Left ventricle myocardium inferior (tissue), 1 donor: ENCODE data around the gene IAH1. TPM values are rescaled to one million over a fixed set of nuclear protein-coding genes. Genes with fewer than 3 reads are reported as not detected.
A peak's percentile ranks its signal among the peaks of the same experiment; 100 is the strongest.

Experiments
- DNase-seq: peaks from one replicate; pipeline ENCODE4 v3.0.0-alpha.2; 2020
- H3K27ac ChIP-seq: fragments of 200-600 bp; replicated peaks from 2 replicates; pipeline ENCODE4 v1.8.0; 2021
- H3K27me3 ChIP-seq: fragments of 200-600 bp; 2 replicates; pipeline ENCODE4 v1.8.0; 2021; ENCODE audit warnings: low read depth
- H3K36me3 ChIP-seq: fragments of 200-600 bp; 2 replicates; pipeline ENCODE4 v1.8.0; 2021
- H3K4me1 ChIP-seq: fragments of 200-600 bp; 2 replicates; pipeline ENCODE4 v1.8.0; 2021
- H3K4me3 ChIP-seq: fragments of 200-600 bp; 2 replicates; pipeline ENCODE4 v1.8.0; 2021; ENCODE audit warnings: mild to moderate bottlenecking, moderate library complexity
- H3K9me3 ChIP-seq: fragments of 200-600 bp; replicated peaks from 2 replicates; pipeline ENCODE4 v1.8.0; 2021
- intact Hi-C: fragments of 100-400 bp; cut with micrococcal nuclease; formaldehyde crosslinking; loops from one replicate; pipeline ENCODE4 v1.11.0; 2022
- total RNA-seq: library from RNA; stranded (reverse); fragmentation: NEBNext Ultra II Directional; extraction: Animal tissue kit (Norgen Biotek cat#: 25700); gene quantifications from one replicate; pipeline ENCODE4 v1.2.1, GENCODE V29; 2021
- TF ChIP-seq, protein P1 (sequence below): fragments of 200-600 bp; IDR thresholded peaks from 2 replicates; pipeline ENCODE4 v1.8.0; 2021; ENCODE audit warnings: antibody characterized with exemption, mild to moderate bottlenecking, borderline replicate concordance
- donor health status: DM: no; HTN: yes; CAD: no; lungs with severe emphysema.

Gene IAH1
- total RNA-seq, 1 donor from 2014 or later, result 82.9 TPM

DNA sequence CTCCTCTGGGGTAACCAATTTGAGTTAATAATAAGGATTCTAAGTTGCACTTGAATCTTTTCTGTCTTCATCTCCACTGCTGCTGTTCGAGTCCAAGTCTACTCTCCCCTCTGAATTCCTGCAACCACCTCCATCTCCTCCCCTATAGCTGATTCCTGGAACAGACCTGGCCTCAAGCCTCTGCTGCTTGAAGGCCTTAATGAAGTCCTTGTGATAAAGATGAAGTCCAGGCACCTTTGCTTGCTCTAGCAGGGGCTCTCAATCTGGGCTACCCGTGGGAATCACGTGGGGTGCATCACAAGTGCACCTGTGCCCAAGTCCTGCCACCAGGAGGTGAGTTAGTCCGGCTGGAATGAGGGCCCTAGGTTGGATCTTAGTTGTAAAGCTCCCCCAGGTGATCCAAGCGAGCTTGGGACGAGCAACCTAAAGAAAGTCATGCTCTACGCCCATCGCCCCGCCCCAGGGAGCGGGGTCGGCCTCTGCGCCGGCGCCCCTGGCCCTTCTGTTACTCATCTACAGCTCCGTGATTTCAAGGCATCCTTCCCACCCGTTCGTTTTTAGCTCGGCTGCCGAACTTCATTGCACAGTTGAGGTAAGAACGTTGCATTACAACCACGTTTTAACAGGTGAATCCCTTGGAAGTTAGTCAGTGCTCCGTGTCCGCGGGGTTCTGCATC lies 905 bp upstream of the IAH1 start:
- peaks cover 49% of the 10 kb centered on the region for H3K4me1 ChIP-seq
- intact Hi-C loops, result no loop called here
- H3K4me3 ChIP-seq, result peak overlapping the region; percentile 86
- no peak for DNase-seq
- H3K9me3 ChIP-seq, result no peaks in the 10 kb centered on the region
- H3K27ac ChIP-seq, result peak overlapping the region; percentile 91
- H3K27me3 ChIP-seq, result no peaks in the 10 kb centered on the region
- TF ChIP-seq, protein P1, sequence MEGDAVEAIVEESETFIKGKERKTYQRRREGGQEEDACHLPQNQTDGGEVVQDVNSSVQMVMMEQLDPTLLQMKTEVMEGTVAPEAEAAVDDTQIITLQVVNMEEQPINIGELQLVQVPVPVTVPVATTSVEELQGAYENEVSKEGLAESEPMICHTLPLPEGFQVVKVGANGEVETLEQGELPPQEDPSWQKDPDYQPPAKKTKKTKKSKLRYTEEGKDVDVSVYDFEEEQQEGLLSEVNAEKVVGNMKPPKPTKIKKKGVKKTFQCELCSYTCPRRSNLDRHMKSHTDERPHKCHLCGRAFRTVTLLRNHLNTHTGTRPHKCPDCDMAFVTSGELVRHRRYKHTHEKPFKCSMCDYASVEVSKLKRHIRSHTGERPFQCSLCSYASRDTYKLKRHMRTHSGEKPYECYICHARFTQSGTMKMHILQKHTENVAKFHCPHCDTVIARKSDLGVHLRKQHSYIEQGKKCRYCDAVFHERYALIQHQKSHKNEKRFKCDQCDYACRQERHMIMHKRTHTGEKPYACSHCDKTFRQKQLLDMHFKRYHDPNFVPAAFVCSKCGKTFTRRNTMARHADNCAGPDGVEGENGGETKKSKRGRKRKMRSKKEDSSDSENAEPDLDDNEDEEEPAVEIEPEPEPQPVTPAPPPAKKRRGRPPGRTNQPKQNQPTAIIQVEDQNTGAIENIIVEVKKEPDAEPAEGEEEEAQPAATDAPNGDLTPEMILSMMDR, result no peak
- H3K36me3 ChIP-seq, result peaks cover 9% of the 10 kb centered on the region

DNA sequence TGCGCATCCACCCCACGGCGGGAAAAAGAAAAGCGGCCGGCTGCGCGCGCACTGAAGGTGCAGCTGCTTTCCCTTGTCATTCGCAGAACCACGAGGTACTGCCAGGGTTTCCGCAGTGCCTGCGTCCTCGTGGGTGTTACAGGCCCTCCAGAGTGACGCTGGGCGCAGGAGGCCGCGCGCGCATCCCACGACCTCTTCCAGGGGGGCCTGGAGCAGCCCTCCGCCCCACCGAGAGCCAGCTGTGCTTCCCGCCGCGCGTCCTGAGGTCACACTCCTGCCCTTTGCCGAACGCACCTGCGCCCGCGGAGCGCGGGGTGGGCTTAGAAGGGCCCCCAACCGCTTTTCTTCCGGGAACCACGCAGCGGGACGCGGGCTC lies 378 bp upstream of the IAH1 start:
- H3K4me1 ChIP-seq, result peaks cover 49% of the 10 kb centered on the region
- intact Hi-C loops, result no loop called here
- DNase-seq, result peak; percentile 49

DNA sequence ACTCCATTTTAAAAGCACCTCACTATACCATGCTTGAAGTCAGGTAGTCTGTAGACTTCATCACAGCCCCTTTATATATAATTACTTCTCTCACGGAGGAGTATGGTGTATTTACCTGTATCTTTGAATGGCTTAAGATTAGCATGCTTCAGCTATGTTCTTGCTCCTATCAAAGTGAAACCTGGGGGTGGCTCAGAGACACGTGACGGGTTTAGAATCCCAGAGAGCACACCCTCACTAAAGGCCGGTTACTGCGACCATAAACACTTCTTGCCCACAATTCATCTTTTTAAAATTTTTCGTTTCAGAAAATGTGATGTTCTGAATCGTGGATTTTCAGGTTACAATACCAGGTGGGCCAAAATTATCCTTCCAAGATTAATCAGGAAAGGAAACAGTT lies 3.6 kb downstream of the IAH1 start:
- no peaks in the 10 kb centered on the region for H3K27me3 ChIP-seq
- TF ChIP-seq, protein P1, result no peak
- intact Hi-C loops, result no loop called here
- H3K4me3 ChIP-seq, result no peak overlapping the region
- no peak overlapping the region for H3K27ac ChIP-seq
- no peaks in the 10 kb centered on the region for H3K9me3 ChIP-seq
- no peak for DNase-seq
- peaks cover 49% of the 10 kb centered on the region for H3K4me1 ChIP-seq
- H3K36me3 ChIP-seq, result peaks cover 45% of the 10 kb centered on the region

More for the DNA sequence above, 378 bp upstream of the IAH1 start:
- H3K9me3 ChIP-seq, result no peaks in the 10 kb centered on the region
- TF ChIP-seq, protein P1, result no peak
- no peaks in the 10 kb centered on the region for H3K27me3 ChIP-seq
- peaks cover 15% of the 10 kb centered on the region for H3K36me3 ChIP-seq
- peak overlapping the region; percentile 91 for H3K27ac ChIP-seq
- peak overlapping the region; percentile 86 for H3K4me3 ChIP-seq

DNA sequence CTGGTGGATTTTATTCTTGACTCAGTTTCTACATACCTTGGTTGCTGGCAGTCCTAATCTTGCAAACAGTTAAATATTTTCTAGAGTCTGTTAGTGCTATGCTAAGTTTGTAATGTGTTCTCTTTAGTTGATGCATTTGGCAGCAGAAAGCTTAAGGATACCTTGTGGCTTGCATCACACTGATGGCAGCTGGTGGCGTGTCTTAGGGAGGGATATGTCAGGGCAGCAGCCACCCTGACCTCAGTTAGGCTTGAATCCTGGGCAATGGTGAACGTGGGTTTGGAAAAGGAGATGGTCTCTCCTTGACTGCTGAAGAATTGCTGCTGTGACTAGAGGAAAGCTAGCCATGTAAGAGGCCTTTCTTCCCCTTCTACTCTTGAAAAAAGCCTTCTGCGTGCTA lies 4.2 kb downstream of the IAH1 start:
- no peak for DNase-seq
- intact Hi-C loops, result no loop called here
- H3K36me3 ChIP-seq, result peaks cover 51% of the 10 kb centered on the region
- H3K4me3 ChIP-seq, result no peak overlapping the region
- TF ChIP-seq, protein P1, result no peak
- no peaks in the 10 kb centered on the region for H3K27me3 ChIP-seq
- H3K4me1 ChIP-seq, result peaks cover 47% of the 10 kb centered on the region
- H3K27ac ChIP-seq, result no peak overlapping the region
- no peaks in the 10 kb centered on the region for H3K9me3 ChIP-seq

DNA sequence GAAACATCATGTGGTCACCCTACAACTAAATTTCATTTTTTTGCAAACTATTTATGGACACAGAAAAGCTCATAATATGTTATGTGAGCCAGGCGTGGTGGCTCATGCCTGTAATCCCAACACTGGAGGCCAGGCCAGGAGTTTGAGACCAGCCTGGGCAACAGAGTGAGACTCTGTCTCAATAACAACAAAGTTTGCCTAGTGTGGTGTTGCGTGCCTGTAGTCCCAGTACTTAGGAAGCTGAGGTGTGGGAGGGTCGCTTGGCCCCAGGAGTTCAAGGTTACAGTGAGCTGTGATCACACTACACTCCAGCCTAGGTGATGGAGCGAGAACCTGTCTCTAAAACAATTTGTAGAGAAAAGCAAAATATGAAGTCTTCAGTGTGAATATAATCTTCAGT lies 5.8 kb downstream of the IAH1 start:
- TF ChIP-seq, protein P1, result no peak
- peaks cover 67% of the 10 kb centered on the region for H3K36me3 ChIP-seq
- intact Hi-C loops, result no loop called here
- no peaks in the 10 kb centered on the region for H3K27me3 ChIP-seq
- no peak overlapping the region for H3K4me3 ChIP-seq
- peaks cover 31% of the 10 kb centered on the region for H3K4me1 ChIP-seq
- H3K27ac ChIP-seq, result no peak overlapping the region
- no peaks in the 10 kb centered on the region for H3K9me3 ChIP-seq
- no peak for DNase-seq
